ENCODE data around the gene SNX13. TPM values are rescaled to one million over a fixed set of nuclear protein-coding genes. Genes with fewer than 3 reads are reported as not detected.

Gene SNX13
- polyA plus RNA-seq, 3 donors from 2014 or later = 7.7 to 13.3 (median 10.6) TPM

DNA sequence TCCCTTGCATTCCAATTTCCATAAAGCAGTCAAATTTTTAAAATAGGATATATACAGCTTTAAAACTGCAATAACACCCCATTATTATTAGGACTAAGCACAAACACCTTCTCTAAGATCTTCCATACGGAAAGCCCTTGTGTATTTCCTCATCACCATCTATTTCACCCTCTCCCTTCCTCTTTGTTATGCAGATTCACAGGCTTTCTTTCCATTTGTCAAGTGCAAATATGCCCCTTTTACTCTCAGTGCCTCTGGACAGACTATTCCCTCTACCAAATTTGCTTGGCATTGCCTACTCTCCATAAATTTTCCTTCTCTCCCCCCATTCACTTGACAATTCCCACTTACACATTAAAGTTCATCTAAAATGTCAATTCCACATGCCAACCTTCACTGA, 61.7 kb downstream of the SNX13 start:
- Mint-ChIP-seq H3K36me3 (peaks cover 12 to 41% (median 26%) of the 10 kb centered on the region in 3 donors), H3K4me3 (no peak overlapping the region), H3K27ac (no peak overlapping the region), H3K9me3 (no peaks in the 10 kb centered on the region), H3K27me3 (ENCODE audit: low read depth in 3 of 3) (peaks cover 0 to 2% (median 0%) of the 10 kb centered on the region in 3 donors), H3K4me1 (no peaks in the 10 kb centered on the region)
- DNase-seq = no peak

DNA sequence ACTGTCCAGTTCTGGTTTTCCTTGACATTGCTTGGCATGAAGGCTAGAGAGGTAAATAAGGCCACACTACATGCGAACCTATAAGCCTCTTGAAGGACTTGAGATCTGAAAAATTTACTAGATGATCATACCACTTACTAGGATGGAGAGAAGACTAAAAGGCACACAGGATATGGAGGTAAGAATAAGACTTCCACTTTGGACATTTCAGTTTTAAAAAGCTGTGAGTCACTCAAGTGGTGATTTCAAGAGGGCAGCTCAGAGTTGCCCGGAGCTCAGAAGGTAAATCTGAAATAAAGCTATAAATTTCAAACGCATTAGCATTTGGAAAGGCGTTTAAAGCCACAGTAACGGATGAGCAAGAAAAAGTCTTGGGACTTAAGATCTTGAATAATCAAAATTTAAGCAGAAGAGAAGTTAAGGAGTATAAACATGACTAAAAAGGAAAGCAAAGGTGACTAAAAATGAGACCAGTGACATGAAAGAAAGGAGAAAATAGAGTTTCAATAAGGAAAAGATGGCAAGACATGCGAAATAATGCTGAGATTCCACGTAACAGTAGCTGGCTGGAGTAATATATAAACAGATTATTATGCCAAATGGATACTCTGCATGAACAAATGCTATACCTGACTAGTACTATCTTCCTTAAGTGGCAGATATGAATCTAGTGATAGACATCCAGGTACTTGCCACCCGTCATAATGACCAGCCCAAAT, 68.3 kb downstream of the SNX13 start:
- peaks cover 12 to 56% (median 37%) of the 10 kb centered on the region in 3 donors for H3K36me3 Mint-ChIP-seq
- no peak for DNase-seq
- no peaks in the 10 kb centered on the region for H3K9me3 Mint-ChIP-seq
- peak overlapping the region in 1 of 6 donors; percentile 6 for H3K27ac Mint-ChIP-seq
- H3K4me3 Mint-ChIP-seq = no peak overlapping the region
- H3K27me3 Mint-ChIP-seq (ENCODE audit: low read depth in 3 of 3) = no peaks in the 10 kb centered on the region
- no peaks in the 10 kb centered on the region for H3K4me1 Mint-ChIP-seq

GRCh38 chr7:17870406-17870805, 69.9 kb downstream of the SNX13 start:
- Mint-ChIP-seq H3K27me3 (ENCODE audit: low read depth in 3 of 3) (no peaks in the 10 kb centered on the region), H3K4me3 (no peak overlapping the region), H3K36me3 (peaks cover 21 to 66% (median 45%) of the 10 kb centered on the region in 3 donors), H3K9me3 (peaks cover 0 to 2% (median 0%) of the 10 kb centered on the region in 6 donors), H3K4me1 (no peaks in the 10 kb centered on the region), H3K27ac (no peak overlapping the region)
- DNase-seq = no peak

DNA sequence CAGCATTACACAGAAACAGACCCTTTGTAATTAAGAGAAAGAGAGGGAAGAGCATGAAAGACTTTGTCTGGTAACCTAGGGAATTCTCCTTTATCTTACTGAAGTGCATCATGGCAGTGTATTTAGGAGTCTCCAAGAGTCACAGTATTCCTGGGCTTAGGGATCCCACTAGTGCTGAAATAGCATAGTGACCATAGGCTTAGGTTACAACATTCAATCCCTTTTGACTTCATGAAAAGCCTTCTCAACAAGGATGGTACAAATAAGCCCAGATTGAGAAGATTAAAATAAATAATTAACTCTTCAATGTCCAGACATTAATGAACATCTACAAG, 76.5 kb downstream of the SNX13 start:
- peaks cover 28 to 30% of the 10 kb centered on the region in 2 donors for H3K4me1 Mint-ChIP-seq
- peaks cover 0 to 2% (median 0%) of the 10 kb centered on the region in 6 donors for H3K9me3 Mint-ChIP-seq
- peaks cover 0 to 4% (median 0%) of the 10 kb centered on the region in 3 donors for H3K27me3 Mint-ChIP-seq (ENCODE audit: low read depth in 3 of 3)
- H3K4me3 Mint-ChIP-seq = no peak overlapping the region
- no peak for DNase-seq
- H3K27ac Mint-ChIP-seq = peak overlapping the region in 2 of 6 donors; percentile 28 to 39
- H3K36me3 Mint-ChIP-seq = peaks cover 29 to 40% (median 33%) of the 10 kb centered on the region in 3 donors

DNA sequence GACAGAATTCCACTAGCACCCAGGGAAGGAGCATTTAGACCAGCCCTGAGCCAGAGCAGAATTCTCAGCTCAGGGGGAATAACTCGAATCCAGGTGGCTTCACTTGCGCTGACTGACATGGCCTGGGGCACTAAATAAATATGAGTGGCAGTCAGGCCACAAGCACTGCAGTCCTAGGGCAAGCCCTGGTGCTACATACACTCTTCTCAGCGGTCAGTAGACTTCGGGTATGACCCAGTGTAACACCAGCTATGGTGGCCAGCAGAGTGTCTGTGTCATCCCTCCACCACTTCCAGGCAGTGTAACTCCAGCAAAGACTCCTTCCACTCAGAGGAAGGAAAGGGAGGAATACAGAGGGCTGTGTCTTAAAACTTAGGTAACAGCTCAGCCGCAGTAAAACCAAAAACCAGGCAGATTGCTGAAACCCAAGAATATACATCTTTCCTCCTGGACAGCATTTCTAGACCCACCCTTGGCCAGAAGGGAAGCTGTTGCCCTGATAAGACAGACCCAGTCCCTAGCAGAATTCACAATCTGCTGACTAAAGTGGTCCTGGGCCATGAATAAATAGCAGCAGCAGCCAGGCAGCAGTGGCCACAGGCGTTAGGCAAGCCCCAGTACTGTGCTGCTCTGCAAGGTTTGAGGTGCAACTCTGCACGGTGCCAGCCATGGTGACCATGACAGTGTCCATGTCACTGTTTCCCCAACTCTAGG, 77.0 kb downstream of the SNX13 start:
- peaks cover 29 to 39% (median 33%) of the 10 kb centered on the region in 3 donors for H3K36me3 Mint-ChIP-seq
- H3K4me1 Mint-ChIP-seq = peaks cover 28 to 30% of the 10 kb centered on the region in 2 donors
- DNase-seq = no peak
- H3K4me3 Mint-ChIP-seq = no peak overlapping the region
- H3K27me3 Mint-ChIP-seq (ENCODE audit: low read depth in 3 of 3) = peaks cover 0 to 4% (median 0%) of the 10 kb centered on the region in 3 donors
- peak overlapping the region in 3 of 6 donors; percentile 26 to 56 (median 39) for H3K27ac Mint-ChIP-seq
- peaks cover 0 to 2% (median 0%) of the 10 kb centered on the region in 6 donors for H3K9me3 Mint-ChIP-seq

GRCh38 chr7:17856251-17856650, 84.0 kb downstream of the SNX13 start:
- DNase-seq = no peak
- peaks cover 0 to 4% (median 0%) of the 10 kb centered on the region in 3 donors for H3K27me3 Mint-ChIP-seq (ENCODE audit: low read depth in 3 of 3)
- H3K4me1 Mint-ChIP-seq = peaks cover 22% of the 10 kb centered on the region in 2 donors
- H3K27ac Mint-ChIP-seq = no peak overlapping the region
- peaks cover 36 to 45% (median 36%) of the 10 kb centered on the region in 3 donors for H3K36me3 Mint-ChIP-seq
- no peak overlapping the region for H3K4me3 Mint-ChIP-seq
- H3K9me3 Mint-ChIP-seq = peaks cover 0 to 6% (median 5%) of the 10 kb centered on the region in 6 donors

DNA sequence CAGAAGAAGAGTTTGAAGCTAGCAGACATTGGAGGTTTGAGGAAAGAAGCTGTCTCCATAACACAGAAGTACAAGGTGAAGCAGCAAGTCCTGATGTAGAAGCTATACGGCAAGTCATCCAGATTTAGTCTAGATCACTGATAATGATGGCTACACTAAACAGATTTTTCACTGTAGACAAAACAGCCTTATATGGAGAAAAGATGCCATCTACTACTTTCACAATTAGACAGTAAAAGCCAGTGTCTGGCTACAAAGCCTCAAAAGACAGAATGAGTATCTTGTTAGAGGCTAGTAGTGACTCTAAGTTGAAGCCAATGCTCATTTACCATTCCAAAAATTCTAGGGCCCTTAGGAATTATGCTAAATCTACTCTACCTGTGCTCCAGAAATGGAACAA, 85.1 kb downstream of the SNX13 start:
- peaks cover 42 to 43% (median 42%) of the 10 kb centered on the region in 3 donors for H3K36me3 Mint-ChIP-seq
- no peak overlapping the region for H3K4me3 Mint-ChIP-seq
- H3K9me3 Mint-ChIP-seq = peaks cover 0 to 6% (median 5%) of the 10 kb centered on the region in 6 donors
- no peak overlapping the region for H3K27ac Mint-ChIP-seq
- peaks cover 12% of the 10 kb centered on the region in 2 donors for H3K4me1 Mint-ChIP-seq
- no peak for DNase-seq
- peaks cover 0 to 1% (median 0%) of the 10 kb centered on the region in 3 donors for H3K27me3 Mint-ChIP-seq (ENCODE audit: low read depth in 3 of 3)

DNA sequence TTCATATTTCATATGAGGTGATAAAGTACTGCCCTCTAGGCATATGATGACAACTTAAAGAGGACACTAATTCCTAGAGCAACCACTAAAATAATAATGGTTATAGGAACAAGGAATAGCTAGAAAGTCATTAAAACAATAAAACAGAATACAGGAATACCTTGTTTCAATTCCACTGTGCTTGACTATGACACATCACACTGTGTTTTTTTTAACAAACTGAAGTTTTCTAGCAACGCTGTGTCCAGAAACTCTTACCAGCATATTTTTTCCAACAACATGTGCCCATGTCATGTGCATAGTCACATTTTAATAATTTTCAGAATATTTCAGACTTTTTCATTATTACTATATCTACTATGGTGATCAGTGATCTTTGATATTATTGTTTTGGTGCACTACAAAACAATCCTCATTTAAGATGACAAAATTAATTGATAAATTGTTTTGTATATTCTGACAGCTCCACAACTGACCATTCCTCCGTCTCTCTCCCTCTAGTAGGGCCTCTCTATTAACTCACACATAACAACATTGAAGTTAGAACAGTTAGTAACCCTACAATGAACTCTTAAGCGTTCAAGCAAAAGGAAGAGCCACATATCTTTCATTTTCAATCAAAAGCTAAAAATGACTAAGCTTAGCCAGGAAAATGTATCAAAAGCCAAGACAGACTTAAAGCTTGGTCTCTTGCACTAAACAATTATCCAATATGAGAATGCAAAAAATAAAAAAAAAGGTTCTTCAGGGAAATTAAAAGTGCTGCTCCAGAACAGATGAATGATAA, 85.8 kb downstream of the SNX13 start:
- Mint-ChIP-seq H3K4me1 (peaks cover 6 to 9% of the 10 kb centered on the region in 2 donors), H3K36me3 (peaks cover 42 to 47% (median 43%) of the 10 kb centered on the region in 3 donors), H3K4me3 (no peak overlapping the region), H3K27me3 (ENCODE audit: low read depth in 3 of 3) (peaks cover 0 to 1% (median 0%) of the 10 kb centered on the region in 3 donors), H3K9me3 (peaks cover 0 to 6% (median 5%) of the 10 kb centered on the region in 6 donors), H3K27ac (no peak overlapping the region)
- no peak for DNase-seq

GRCh38 chr7:17852361-17852760, 87.9 kb downstream of the SNX13 start:
- DNase-seq = no peak
- H3K4me3 Mint-ChIP-seq = no peak overlapping the region
- peaks cover 43 to 52% (median 46%) of the 10 kb centered on the region in 3 donors for H3K36me3 Mint-ChIP-seq
- peaks cover 2 to 14% of the 10 kb centered on the region in 2 donors for H3K4me1 Mint-ChIP-seq
- peaks cover 0 to 1% (median 0%) of the 10 kb centered on the region in 3 donors for H3K27me3 Mint-ChIP-seq (ENCODE audit: low read depth in 3 of 3)
- no peak overlapping the region for H3K27ac Mint-ChIP-seq
- peaks cover 0 to 6% (median 5%) of the 10 kb centered on the region in 6 donors for H3K9me3 Mint-ChIP-seq

GRCh38 chr7:17849504-17849903, 90.8 kb downstream of the SNX13 start:
- no peak overlapping the region for H3K4me3 Mint-ChIP-seq
- no peak for DNase-seq
- no peaks in the 10 kb centered on the region for H3K9me3 Mint-ChIP-seq
- H3K27ac Mint-ChIP-seq = peak overlapping the region in 2 of 6 donors; percentile 4 to 70
- peaks cover 25 to 34% (median 33%) of the 10 kb centered on the region in 3 donors for H3K36me3 Mint-ChIP-seq
- peaks cover 5 to 13% of the 10 kb centered on the region in 2 donors for H3K4me1 Mint-ChIP-seq
- H3K27me3 Mint-ChIP-seq (ENCODE audit: low read depth in 3 of 3) = peaks cover 0 to 3% (median 0%) of the 10 kb centered on the region in 3 donors

DNA sequence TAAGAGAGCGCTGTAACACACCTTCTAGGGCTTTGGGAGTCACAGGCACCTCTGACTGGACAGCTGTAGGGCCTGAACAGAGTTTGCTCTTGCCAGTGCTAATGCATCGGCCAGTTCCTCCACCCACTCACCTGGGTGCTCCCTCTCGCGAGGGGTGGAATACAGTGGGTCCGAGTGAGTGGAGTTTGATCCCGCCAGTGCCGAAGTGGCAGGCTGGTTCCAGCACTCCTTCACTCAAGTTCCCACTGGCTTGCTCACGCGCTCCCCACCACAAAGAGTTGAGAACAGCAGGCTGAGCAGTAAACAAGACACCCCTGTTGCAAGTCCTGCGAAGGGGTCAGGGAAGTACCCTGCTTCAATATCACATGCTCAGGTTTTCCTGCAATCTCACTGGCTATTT, 91.8 kb downstream of the SNX13 start:
- H3K36me3 Mint-ChIP-seq = peaks cover 25 to 38% (median 37%) of the 10 kb centered on the region in 3 donors
- H3K9me3 Mint-ChIP-seq = no peaks in the 10 kb centered on the region
- H3K4me1 Mint-ChIP-seq = peaks cover 10 to 22% of the 10 kb centered on the region in 2 donors
- no peak for DNase-seq
- peaks cover 0 to 3% (median 0%) of the 10 kb centered on the region in 3 donors for H3K27me3 Mint-ChIP-seq (ENCODE audit: low read depth in 3 of 3)
- no peak overlapping the region for H3K27ac Mint-ChIP-seq
- no peak overlapping the region for H3K4me3 Mint-ChIP-seq

GRCh38 chr7:17846935-17847334, 93.4 kb downstream of the SNX13 start:
- Mint-ChIP-seq H3K36me3 (peaks cover 17 to 30% (median 30%) of the 10 kb centered on the region in 3 donors), H3K27ac (no peak overlapping the region)

GRCh38 chr7:17845197-17845547, 95.1 kb downstream of the SNX13 start:
- no peak overlapping the region for H3K4me3 Mint-ChIP-seq
- peaks cover 16 to 30% (median 30%) of the 10 kb centered on the region in 3 donors for H3K36me3 Mint-ChIP-seq
- H3K27ac Mint-ChIP-seq = peak overlapping the region in 1 of 6 donors; percentile 37

More at GRCh38 chr7:17846935-17847334, 93.4 kb downstream of the SNX13 start:
- Mint-ChIP-seq H3K27me3 (ENCODE audit: low read depth in 3 of 3) (peaks cover 0 to 1% (median 0%) of the 10 kb centered on the region in 3 donors), H3K4me1 (peaks cover 22 to 38% of the 10 kb centered on the region in 2 donors), H3K9me3 (no peaks in the 10 kb centered on the region), H3K4me3 (no peak overlapping the region)
- no peak for DNase-seq

More at GRCh38 chr7:17845197-17845547, 95.1 kb downstream of the SNX13 start:
- no peaks in the 10 kb centered on the region for H3K9me3 Mint-ChIP-seq
- H3K27me3 Mint-ChIP-seq (ENCODE audit: low read depth in 3 of 3) = peaks cover 0 to 1% (median 0%) of the 10 kb centered on the region in 3 donors
- peaks cover 28 to 45% of the 10 kb centered on the region in 2 donors for H3K4me1 Mint-ChIP-seq
- DNase-seq = no peak
